GM23248 (cell line): Measurements from ENCODE around the gene KIF21A. TPM values are rescaled to one million over a fixed set of nuclear protein-coding genes. Genes with fewer than 3 reads are reported as not detected.
A peak's percentile ranks its signal among the peaks of the same experiment; 100 is the strongest.

ENCODE experiments used
- DNase-seq: peaks from one replicate; pipeline ENCODE4 v3.0.0-alpha.2; 2015
- H2AFZ ChIP-seq: fragments of 200-600 bp; sonication (generic); 2 replicates; pipeline ENCODE4 v1.6.1; 2016; ENCODE audit warnings: antibody characterized with exemption
- H3F3A ChIP-seq: fragments of 200-600 bp; sonication (generic); 2 replicates; pipeline ENCODE4 v1.6.1; 2016; ENCODE audit warnings: mild to moderate bottlenecking, antibody characterized with exemption, mixed run types; ENCODE audit not compliant: insufficient read depth
- H3K27ac ChIP-seq: fragments of 200-600 bp; sonication (generic); 2 replicates; pipeline ENCODE4 v1.5.1; 2016; ENCODE audit warnings: mild to moderate bottlenecking
- H3K27me3 ChIP-seq: fragments of 200-600 bp; sonication (generic); replicated peaks from 2 replicates; pipeline ENCODE4 v1.6.1; 2016; ENCODE audit warnings: mild to moderate bottlenecking; ENCODE audit not compliant: insufficient read depth
- H3K36me3 ChIP-seq: fragments of 200-600 bp; sonication (generic); 2 replicates; pipeline ENCODE4 v1.6.1; 2016; ENCODE audit warnings: low read depth, mild to moderate bottlenecking
- H3K4me1 ChIP-seq: fragments of 200-600 bp; sonication (generic); 2 replicates; pipeline ENCODE4 v1.6.1; 2016; ENCODE audit warnings: mild to moderate bottlenecking; ENCODE audit not compliant: insufficient read depth
- H3K4me2 ChIP-seq: fragments of 200-600 bp; sonication (generic); one replicate; pipeline ENCODE4 v1.6.1; 2016; ENCODE audit warnings: mild to moderate bottlenecking; ENCODE audit not compliant: unreplicated experiment
- H3K4me3 ChIP-seq: fragments of 200-600 bp; sonication (generic); 2 replicates; pipeline ENCODE4 v1.5.1; 2016; ENCODE audit warnings: mild to moderate bottlenecking
- H3K79me2 ChIP-seq: fragments of 200-600 bp; sonication (generic); 2 replicates; pipeline ENCODE4 v1.6.1; 2016; ENCODE audit warnings: mild to moderate bottlenecking; ENCODE audit not compliant: insufficient read depth
- H3K9ac ChIP-seq: fragments of 200-600 bp; sonication (generic); 2 replicates; pipeline ENCODE4 v1.6.1; 2016; ENCODE audit warnings: mild to moderate bottlenecking
- H3K9me2 ChIP-seq: fragments of 200-600 bp; sonication (generic); 2 replicates; pipeline ENCODE4 v1.6.1; 2016; ENCODE audit warnings: mixed run types, mild to moderate bottlenecking, moderate library complexity; ENCODE audit not compliant: insufficient read depth
- H3K9me3 ChIP-seq: fragments of 200-600 bp; sonication (generic); one replicate; pipeline ENCODE4 v1.6.1; 2017; ENCODE audit warnings: low read depth
- H4K20me1 ChIP-seq: fragments of 200-600 bp; sonication (generic); 2 replicates; pipeline ENCODE4 v1.6.0; 2016; ENCODE audit not compliant: insufficient read depth
- EZH2 ChIP-seq: fragments of 200-600 bp; sonication (generic); IDR thresholded peaks from 2 replicates; pipeline ENCODE4 v1.6.1; 2018; ENCODE audit warnings: antibody characterized with exemption, mild to moderate bottlenecking; ENCODE audit not compliant: insufficient read depth, poor library complexity, severe bottlenecking
- EZH2phosphoT487 ChIP-seq: fragments of 200-600 bp; sonication (generic); IDR thresholded peaks from 2 replicates; pipeline ENCODE4 v1.6.1; 2018; ENCODE audit warnings: antibody characterized with exemption, moderate library complexity, mild to moderate bottlenecking, low read depth; ENCODE audit not compliant: insufficient read depth
- WGBS, 2 experiments: methylation state at CpG; one replicate each; pipeline ENCODE4 v1.1.6; 2015 to 2017; ENCODE audit warnings: low lambda C conversion rate in 2 of 2, low coverage in 1 of 2; ENCODE audit errors: missing lambda C conversion rate in 2 of 2; 5-methylcytosine and 5-hydroxymethylcytosine counted together
- in situ Hi-C: fragments of 300-500 bp; cut with MboI; formaldehyde crosslinking; loops from 2 replicates; pipeline ENCODE4 v1.15.0; 2020
- polyA plus RNA-seq: library from polyadenylated mRNA; unstranded; fragments of >200 nt; fragmentation: Nextera tagmentation; extraction: Ambion mirVana; gene quantifications from 2 replicates; pipeline ENCODE4 v1.2.1, GENCODE V29; 2016
- total RNA-seq: library from RNA; depleted of rRNA; stranded (reverse); fragments of >200 nt; shearing (Covaris generic); gene quantifications from 2 replicates; pipeline ENCODE4 v1.2.3, GENCODE V29; 2014

The KIF21A gene
- total and polyA plus RNA-seq, 2 experiments from 2014 or later, result 1.1 to 2.4 TPM

DNA sequence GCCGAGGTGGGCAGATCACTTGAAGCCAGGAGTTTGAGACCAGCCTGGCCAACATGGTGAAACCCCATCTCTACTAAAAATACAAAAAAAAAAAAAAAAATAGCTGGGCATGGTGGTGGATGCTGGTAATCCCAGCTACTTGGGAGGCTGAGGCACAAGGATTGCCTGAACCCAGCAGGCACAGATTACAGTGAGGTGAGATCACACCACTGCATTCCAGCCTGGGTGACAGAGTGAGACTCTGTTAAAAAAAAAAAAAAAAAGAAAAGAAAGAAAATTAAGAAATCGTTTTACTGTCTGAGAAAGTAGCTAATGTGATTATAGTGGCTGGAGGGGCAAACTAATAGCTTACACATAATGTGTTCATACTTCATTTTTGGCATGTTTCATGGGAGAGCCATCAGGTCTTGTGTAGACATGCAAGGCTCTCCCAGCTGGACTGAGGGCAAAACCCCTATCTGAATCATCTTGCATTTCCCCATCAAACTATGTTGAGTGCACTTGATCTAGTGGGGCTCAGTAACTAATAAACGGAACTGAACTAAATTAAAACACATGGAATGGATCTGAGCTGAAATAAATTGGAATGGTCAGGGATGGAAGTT is 16.2 kb downstream of the KIF21A start:
- H3K36me3 ChIP-seq, result no peaks in the 10 kb centered on the region
- H3K4me1 ChIP-seq, result no peaks in the 10 kb centered on the region
- no peaks in the 10 kb centered on the region for H3K79me2 ChIP-seq
- H3K9ac ChIP-seq, result no peak overlapping the region
- WGBS, 2 experiments, result 63 to 77% methylated on average over 3 of the region's 3 CpGs
- H3K4me2 ChIP-seq, result no peak overlapping the region
- H3K27ac ChIP-seq, result no peak overlapping the region
- H3K9me2 ChIP-seq, result no peaks in the 10 kb centered on the region
- in situ Hi-C loops, result no loop called here
- TF ChIP-seq EZH2phosphoT487 (no peak), EZH2 (no peak)
- no peaks in the 10 kb centered on the region for H4K20me1 ChIP-seq
- H3K4me3 ChIP-seq, result no peak overlapping the region
- H3F3A ChIP-seq, result 0 out of 2 replicates have a peak, but pooled peaks cover 7% of the 10 kb centered on the region
- H3K27me3 ChIP-seq, result no peaks in the 10 kb centered on the region
- H3K9me3 ChIP-seq, result no peaks in the 10 kb centered on the region
- peak; percentile 45 for DNase-seq
- H2AFZ ChIP-seq, result no peak overlapping the region

DNA sequence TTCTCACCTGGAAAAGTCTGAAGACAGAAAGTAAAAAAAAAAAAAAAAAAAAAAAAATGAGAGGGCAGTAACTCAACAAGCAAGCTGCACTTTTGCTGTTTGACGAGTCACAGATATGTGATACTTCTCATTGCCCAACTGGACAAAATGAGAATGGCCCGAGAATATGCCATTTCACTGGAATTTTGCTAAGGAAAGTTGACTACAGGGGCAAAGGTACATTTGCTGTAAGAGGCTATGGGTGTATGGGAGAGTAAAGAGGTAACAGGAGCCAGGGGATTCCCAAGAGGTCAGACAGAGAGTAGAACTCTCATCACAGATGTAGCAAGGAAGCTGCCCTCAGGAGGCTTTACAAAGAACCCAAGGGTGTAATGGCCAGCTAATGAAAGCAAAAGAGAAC is 22.9 kb downstream of the KIF21A start:
- H3K27me3 ChIP-seq, result no peaks in the 10 kb centered on the region
- H3K4me3 ChIP-seq, result no peak overlapping the region
- no peaks in the 10 kb centered on the region for H3K9me2 ChIP-seq
- H3F3A ChIP-seq, result no peaks in the 10 kb centered on the region
- no peak overlapping the region for H3K27ac ChIP-seq
- no peak overlapping the region for H2AFZ ChIP-seq
- WGBS, 2 experiments, result 86 to 96% methylated on average over 2 of the region's 2 CpGs
- in situ Hi-C loops, result no loop called here
- H3K79me2 ChIP-seq, result no peaks in the 10 kb centered on the region
- TF ChIP-seq EZH2 (no peak), EZH2phosphoT487 (no peak)
- no peak overlapping the region for H3K9ac ChIP-seq
- no peak overlapping the region for H3K4me2 ChIP-seq
- H4K20me1 ChIP-seq, result no peaks in the 10 kb centered on the region
- DNase-seq, result no peak
- no peaks in the 10 kb centered on the region for H3K4me1 ChIP-seq
- no peaks in the 10 kb centered on the region for H3K9me3 ChIP-seq
- no peaks in the 10 kb centered on the region for H3K36me3 ChIP-seq

DNA sequence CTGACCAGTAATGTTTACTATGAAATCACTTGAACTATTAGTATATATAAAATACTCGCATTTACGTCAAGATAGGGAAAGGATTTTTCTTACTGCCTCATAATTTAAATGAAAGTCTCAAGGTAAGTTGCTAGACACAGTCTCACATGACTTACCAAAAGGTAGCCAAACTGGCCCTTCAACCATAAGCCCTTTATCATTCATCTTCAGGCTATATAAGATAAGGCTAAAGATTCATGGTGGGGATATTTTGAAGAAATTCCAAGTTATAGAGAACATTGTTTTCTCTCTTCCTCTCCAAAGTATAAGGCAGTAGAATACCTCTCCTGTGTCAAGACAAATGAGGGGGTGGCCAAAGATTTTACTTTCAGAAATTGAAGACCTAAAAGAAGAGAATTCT is 23.4 kb downstream of the KIF21A start:
- no peak overlapping the region for H3K4me3 ChIP-seq
- H3K79me2 ChIP-seq, result no peaks in the 10 kb centered on the region
- in situ Hi-C loops, result no loop called here
- no peak overlapping the region for H3K27ac ChIP-seq
- no peak overlapping the region for H2AFZ ChIP-seq
- DNase-seq, result no peak
- H3K9me2 ChIP-seq, result no peaks in the 10 kb centered on the region
- no peaks in the 10 kb centered on the region for H4K20me1 ChIP-seq
- WGBS, 2 experiments, result 95 to 100% methylated on average over 2 of the region's 2 CpGs
- H3F3A ChIP-seq, result no peaks in the 10 kb centered on the region
- no peaks in the 10 kb centered on the region for H3K27me3 ChIP-seq
- no peak overlapping the region for H3K4me2 ChIP-seq
- TF ChIP-seq EZH2phosphoT487, result no peak
- TF ChIP-seq EZH2, result no peak
- no peaks in the 10 kb centered on the region for H3K4me1 ChIP-seq
- no peaks in the 10 kb centered on the region for H3K36me3 ChIP-seq
- H3K9ac ChIP-seq, result no peak overlapping the region
- no peaks in the 10 kb centered on the region for H3K9me3 ChIP-seq

DNA sequence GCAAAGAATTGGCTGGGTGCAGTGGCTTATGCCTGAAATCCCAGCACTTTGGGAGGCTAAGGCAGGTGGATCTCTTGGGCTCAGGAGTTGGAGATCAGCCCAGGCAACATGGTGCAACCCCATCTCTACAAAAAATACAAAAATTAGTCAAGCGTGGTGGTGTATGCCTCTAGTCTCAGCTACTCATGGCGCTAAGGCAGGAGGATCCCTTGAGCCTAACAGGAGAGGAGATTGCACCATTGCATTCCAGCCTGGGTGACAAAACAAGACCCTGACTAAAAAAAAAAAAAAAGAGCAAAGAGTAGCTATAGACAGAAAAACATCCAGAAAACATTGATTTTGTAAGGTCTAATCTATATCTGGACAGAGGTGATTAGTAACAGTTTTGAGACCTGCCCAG is 25.0 kb downstream of the KIF21A start:
- Histone ChIP-seq H3K4me2 (no peak overlapping the region), H3K4me3 (no peak overlapping the region), H3K36me3 (no peaks in the 10 kb centered on the region), H3K9ac (no peak overlapping the region), H3K27ac (no peak overlapping the region), H3K4me1 (no peaks in the 10 kb centered on the region), H3K9me2 (no peaks in the 10 kb centered on the region), H3K27me3 (no peaks in the 10 kb centered on the region), H3F3A (no peaks in the 10 kb centered on the region), H4K20me1 (no peaks in the 10 kb centered on the region), H3K79me2 (no peaks in the 10 kb centered on the region), H2AFZ (no peak overlapping the region), H3K9me3 (no peaks in the 10 kb centered on the region)
- TF ChIP-seq EZH2 (no peak), EZH2phosphoT487 (no peak)
- in situ Hi-C loops, result no loop called here
- DNase-seq, result no peak
- 83 to 89% methylated on average over 2 of the region's 2 CpGs for WGBS, 2 experiments
